Smooth muscle cell of trachea (primary cell): ENCODE data around the gene ESPL1. TPM values are rescaled to one million over a fixed set of nuclear protein-coding genes. Genes with fewer than 3 reads are reported as not detected.

Experiments
- total RNA-seq: library from RNA; depleted of rRNA; stranded (reverse); fragments of >200 nt; gene quantifications from 2 replicates; pipeline ENCODE4 v1.2.1, GENCODE V29; 2014

ESPL1 gene
- total RNA-seq: 3.1 and 14.1 TPM in 2 replicates

GRCh38 chr12:53267999-53268629, at the start of gene ESPL1:
TSS of gene ESPL1 (plus strand) at chr12:53268299. CDS start at chr12:53268767, 468 bp downstream.

GRCh38 chr12:53231921-53232645, 36.0 kb upstream of the ESPL1 start, which contains the start of gene RARG:
TSS of gene RARG (minus strand) at chr12:53232209. CDS start at chr12:53227545, 4,664 bp downstream.

GRCh38 chr12:53295070-53295890, 27.2 kb downstream of the ESPL1 start, which contains the start of gene PFDN5:
TSS of gene PFDN5 (plus strand) at chr12:53295542. CDS start at chr12:53295568, 26 bp downstream.

GRCh38 chr12:53299454-53300180, 31.5 kb downstream of the ESPL1 start, which contains the start of gene MYG1:
TSS of gene MYG1 (plus strand) at chr12:53299695. CDS start at chr12:53299738, 43 bp downstream.

GRCh38 chr12:53336181-53336681, 68.1 kb downstream of the ESPL1 start, which contains the start of gene SP7:
TSS of gene SP7 (minus strand) at chr12:53336354. CDS start at chr12:53335646, 708 bp downstream.

Other genes with a start within 250 kb of the ESPL1 start
- 62.3 and 128 TPM in 2 replicates for gene TNS2, start 218.2 kb upstream of the ESPL1 start, total RNA-seq
- gene SPRYD3, start 188.9 kb upstream of the ESPL1 start, total RNA-seq: 20.2 and 28.4 TPM in 2 replicates
- 1,261 and 1,775 TPM in 2 replicates for gene IGFBP6, start 170.6 kb upstream of the ESPL1 start, total RNA-seq
- not detected in 2 replicates for gene SOAT2, start 164.8 kb upstream of the ESPL1 start, total RNA-seq
- 11.6 and 17.2 TPM in 2 replicates for gene ZNF740, start 87.6 kb upstream of the ESPL1 start, total RNA-seq
- 11.7 and 12.2 TPM in 2 replicates for gene CSAD, start 87.4 kb upstream of the ESPL1 start, total RNA-seq
- 0.44 and 1.2 TPM in 2 replicates for gene ITGB7, start 61.0 kb upstream of the ESPL1 start, total RNA-seq
- gene RARG, start 36.1 kb upstream of the ESPL1 start, total RNA-seq: 56.9 and 70.1 TPM in 2 replicates
- gene PFDN5, start 27.2 kb downstream of the ESPL1 start, total RNA-seq: 480 and 613 TPM in 2 replicates
- gene MYG1, start 31.4 kb downstream of the ESPL1 start, total RNA-seq: 56.0 and 58.1 TPM in 2 replicates
- gene AAAS, start 53.3 kb downstream of the ESPL1 start, total RNA-seq: 48.0 and 54.5 TPM in 2 replicates
- not detected in 2 replicates for gene SP7, start 68.1 kb downstream of the ESPL1 start, total RNA-seq
- 29.8 and 34.4 TPM in 2 replicates for gene SP1, start 111.9 kb downstream of the ESPL1 start, total RNA-seq
- gene AMHR2, start 155.6 kb downstream of the ESPL1 start, total RNA-seq: not detected in 2 replicates
- 44.7 and 45.8 TPM in 2 replicates for gene PRR13, start 173.4 kb downstream of the ESPL1 start, total RNA-seq
- 292 and 502 TPM in 2 replicates for gene PCBP2, start 183.8 kb downstream of the ESPL1 start, total RNA-seq
- gene MAP3K12, start 231.2 kb downstream of the ESPL1 start, total RNA-seq: 43.6 and 61.9 TPM in 2 replicates
- gene TARBP2, start 233.0 kb downstream of the ESPL1 start, total RNA-seq: 46.1 and 47.0 TPM in 2 replicates
- not detected in 2 replicates for gene NPFF, start 239.2 kb downstream of the ESPL1 start, total RNA-seq